Keratinocyte (primary cell): Measurements from ENCODE around the gene CAMKMT. TPM values are rescaled to one million over a fixed set of nuclear protein-coding genes. Genes with fewer than 3 reads are reported as not detected.

Experiments used
- DNase-seq: peaks from one replicate; pipeline ENCODE4 v3.0.0-alpha.2; 2011; ENCODE audit warnings: low read depth, missing footprints, low spot score
- FAIRE-seq: peaks from 2 replicates; lab custom pipeline; 2011; peaks lifted over from hg19 to GRCh38; lab: Jason Lieb, UNC
- H2AFZ ChIP-seq: 2 replicates; pipeline ENCODE4 v1.6.0; 2012; ENCODE audit warnings: low read length, control low read depth, inconsistent platforms; ENCODE audit not compliant: control insufficient read depth
- H3K27ac ChIP-seq: 2 replicates; pipeline ENCODE4 v1.5.1; 2011; ENCODE audit warnings: low read length; ENCODE audit not compliant: control insufficient read depth, insufficient read depth
- H3K27me3 ChIP-seq: 3 replicates; pipeline ENCODE4 v1.6.0; 2011; ENCODE audit warnings: low read length; ENCODE audit not compliant: control insufficient read depth, insufficient read depth; ENCODE audit errors: extremely low read depth
- H3K36me3 ChIP-seq, 2 experiments: 2 replicates in 1 of 2; 3 replicates in 1 of 2; pipeline ENCODE4 v1.5.1; 2011; ENCODE audit warnings: low read length in 2 of 2, mild to moderate bottlenecking in 1 of 2; ENCODE audit not compliant: control insufficient read depth in 2 of 2, insufficient read depth in 2 of 2; ENCODE audit errors: extremely low read depth in 1 of 2
- H3K4me1 ChIP-seq: 3 replicates; pipeline ENCODE4 v1.5.1; 2011; ENCODE audit warnings: low read length; ENCODE audit not compliant: control insufficient read depth, insufficient read depth; ENCODE audit errors: extremely low read depth
- H3K4me2 ChIP-seq: 3 replicates; pipeline ENCODE4 v1.6.0; 2011; ENCODE audit warnings: low read depth, low read length; ENCODE audit not compliant: control insufficient read depth, insufficient read depth; ENCODE audit errors: extremely low read depth
- H3K4me3 ChIP-seq, 3 experiments: fragments of 200-600 bp in 1 of 3; sonication (generic) in 1 of 3; 2 replicates in 2 of 3; 3 replicates in 1 of 3; pipeline ENCODE4 v1.5.1; 2011 to 2016; ENCODE audit warnings: low read length in 3 of 3, mild to moderate bottlenecking in 3 of 3, control low read depth in 2 of 3, inconsistent platforms in 1 of 3, low read depth in 1 of 3, mixed read lengths in 1 of 3, mixed run types in 1 of 3, moderate library complexity in 1 of 3; ENCODE audit not compliant: control insufficient read depth in 2 of 3, insufficient read depth in 2 of 3; ENCODE audit errors: extremely low read depth in 1 of 3
- H3K79me2 ChIP-seq: 2 replicates; pipeline ENCODE4 v1.6.0; 2012; ENCODE audit warnings: low read length; ENCODE audit not compliant: control insufficient read depth, insufficient read depth
- H3K9ac ChIP-seq: 3 replicates; pipeline ENCODE4 v1.6.0; 2011; ENCODE audit warnings: low read length; ENCODE audit not compliant: control insufficient read depth, insufficient read depth; ENCODE audit errors: extremely low read depth
- H3K9me1 ChIP-seq: 3 replicates; pipeline ENCODE4 v1.6.0; 2011; ENCODE audit warnings: low read length; ENCODE audit not compliant: control insufficient read depth, insufficient read depth; ENCODE audit errors: extremely low read depth
- H3K9me3 ChIP-seq: 2 replicates; pipeline ENCODE4 v1.5.1; 2012; ENCODE audit warnings: low read depth, low read length; ENCODE audit not compliant: control insufficient read depth
- H4K20me1 ChIP-seq: 3 replicates; pipeline ENCODE4 v1.6.0; 2011; ENCODE audit warnings: low read length; ENCODE audit not compliant: control insufficient read depth, insufficient read depth; ENCODE audit errors: extremely low read depth
- EZH2 ChIP-seq: IDR thresholded peaks from one replicate; pipeline ENCODE4 v1.6.1; 2012; ENCODE audit warnings: inconsistent platforms, mild to moderate bottlenecking, low read length, moderate library complexity
- dilution Hi-C: fragments of 300-500 bp; cut with MboI; formaldehyde crosslinking; loops from one replicate; pipeline ENCODE4 v1.7.0; 2020; ENCODE audit warnings: low sequenced_read_pairs; ENCODE audit not compliant: extremely low pct_ligation_motif_present
- polyA plus RNA-seq, 5 experiments: library from polyadenylated mRNA; depleted of rRNA in 3 of 5; stranded (reverse) in 3 of 5; stranded (forward) in 1 of 5; unstranded in 1 of 5; fragments of >200 nt; gene quantifications; 1 replicate in 1 of 5; 2 replicates in 3 of 5; 3 replicates in 1 of 5; pipeline versions ENCODE4 v1.2.1 to v1.2.3, GENCODE V29; 2011 to 2012; ENCODE audit warnings: missing spikeins in 2 of 5, low read depth in 1 of 5, low replicate concordance in 1 of 5
- TF ChIP-seq, protein P1 (sequence below), 3 experiments: IDR thresholded peaks in 1 of 3; conservative IDR thresholded peaks in 1 of 3; optimal IDR thresholded peaks in 1 of 3; 2 replicates in 2 of 3; 3 replicates in 1 of 3; pipeline versions ENCODE3 to v1.5.1; 2011; ENCODE audit warnings: low read length in 3 of 3, mild to moderate bottlenecking in 3 of 3, moderate library complexity in 2 of 3, control low read depth in 1 of 3, inconsistent platforms in 1 of 3; ENCODE audit not compliant: insufficient read depth in 2 of 3; ENCODE audit errors: extremely low read depth in 1 of 3

The CAMKMT gene
- polyA plus RNA-seq, 1 donor (not counting 4 experiments of a cell fraction or from before 2014, with no cell fraction given), result 9.9 TPM

DNA sequence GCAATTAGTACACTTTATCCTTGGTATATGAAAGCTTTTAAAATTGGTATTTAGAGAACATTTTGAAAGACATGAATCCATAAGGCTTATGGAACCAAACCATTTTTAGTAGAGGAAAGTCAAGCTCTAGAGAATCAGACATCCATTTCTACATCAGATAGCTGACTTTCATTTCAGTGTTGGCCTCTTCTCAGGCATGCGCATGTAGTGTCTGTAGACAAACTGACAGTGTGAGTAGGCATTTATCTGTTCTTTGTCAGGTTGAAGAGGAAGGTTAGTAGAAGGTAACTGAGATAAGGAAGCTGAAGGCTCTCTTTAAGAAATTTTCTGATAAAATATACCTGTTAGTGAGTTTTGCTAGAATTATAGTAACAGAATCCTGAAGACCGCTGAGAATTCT, 357.8 kb downstream of the CAMKMT start:
- TF ChIP-seq, protein P1, sequence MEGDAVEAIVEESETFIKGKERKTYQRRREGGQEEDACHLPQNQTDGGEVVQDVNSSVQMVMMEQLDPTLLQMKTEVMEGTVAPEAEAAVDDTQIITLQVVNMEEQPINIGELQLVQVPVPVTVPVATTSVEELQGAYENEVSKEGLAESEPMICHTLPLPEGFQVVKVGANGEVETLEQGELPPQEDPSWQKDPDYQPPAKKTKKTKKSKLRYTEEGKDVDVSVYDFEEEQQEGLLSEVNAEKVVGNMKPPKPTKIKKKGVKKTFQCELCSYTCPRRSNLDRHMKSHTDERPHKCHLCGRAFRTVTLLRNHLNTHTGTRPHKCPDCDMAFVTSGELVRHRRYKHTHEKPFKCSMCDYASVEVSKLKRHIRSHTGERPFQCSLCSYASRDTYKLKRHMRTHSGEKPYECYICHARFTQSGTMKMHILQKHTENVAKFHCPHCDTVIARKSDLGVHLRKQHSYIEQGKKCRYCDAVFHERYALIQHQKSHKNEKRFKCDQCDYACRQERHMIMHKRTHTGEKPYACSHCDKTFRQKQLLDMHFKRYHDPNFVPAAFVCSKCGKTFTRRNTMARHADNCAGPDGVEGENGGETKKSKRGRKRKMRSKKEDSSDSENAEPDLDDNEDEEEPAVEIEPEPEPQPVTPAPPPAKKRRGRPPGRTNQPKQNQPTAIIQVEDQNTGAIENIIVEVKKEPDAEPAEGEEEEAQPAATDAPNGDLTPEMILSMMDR (optimal IDR thresholded peaks at IDR 0.05 in 1 of 3, IDR thresholded peaks at IDR 0.05 in 1 of 3, conservative IDR thresholded peaks at IDR 0.05 in 1 of 3; ENCODE audit: extremely low read depth in 1 of 3, insufficient read depth in 2 of 3, low read length in 3 of 3), result no peak
- no peaks in the 10 kb centered on the region for H3K27me3 ChIP-seq
- dilution Hi-C loops, result no loop called here

DNA sequence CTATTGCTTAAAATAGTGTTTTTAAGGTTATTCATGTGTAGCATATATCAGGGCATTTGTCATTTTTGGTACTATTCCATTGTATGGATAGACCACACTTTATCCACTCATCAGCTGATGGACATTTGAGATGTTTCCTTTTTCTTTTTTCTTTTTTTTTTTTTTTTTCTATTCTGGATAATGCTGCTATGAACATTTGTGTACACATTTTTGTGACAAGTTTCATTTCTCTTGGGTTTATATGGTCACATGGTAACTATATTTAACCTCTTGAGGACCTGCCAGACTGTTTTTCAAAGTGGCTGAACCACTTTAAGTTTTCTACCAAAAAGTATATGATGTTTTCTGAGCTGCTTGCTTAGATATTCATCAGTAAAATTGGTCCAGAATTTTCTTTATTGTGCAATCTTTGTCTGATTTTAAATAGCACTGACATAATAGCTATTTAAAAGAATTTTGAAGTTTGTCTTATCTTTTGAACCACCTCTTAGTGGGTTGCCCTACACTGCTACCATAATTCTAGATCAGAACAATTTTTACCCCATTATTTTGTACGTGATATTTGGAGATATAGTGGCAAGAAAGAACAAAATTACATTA, 360.4 kb downstream of the CAMKMT start:
- no peaks in the 10 kb centered on the region for H3K36me3 ChIP-seq
- no peaks in the 10 kb centered on the region for H3K9me3 ChIP-seq
- no peak overlapping the region for H3K27ac ChIP-seq
- H4K20me1 ChIP-seq, result no peaks in the 10 kb centered on the region
- no peaks in the 10 kb centered on the region for H3K9me1 ChIP-seq
- DNase-seq (no peak), FAIRE-seq (no peak)
- H3K27me3 ChIP-seq, result no peaks in the 10 kb centered on the region
- no peak overlapping the region for H3K9ac ChIP-seq
- H3K4me1 ChIP-seq, result no peaks in the 10 kb centered on the region
- H3K79me2 ChIP-seq, result no peaks in the 10 kb centered on the region
- H2AFZ ChIP-seq, result no peak overlapping the region
- no peak overlapping the region for H3K4me3 ChIP-seq
- TF ChIP-seq, protein P1 (optimal IDR thresholded peaks at IDR 0.05 in 1 of 3, IDR thresholded peaks at IDR 0.05 in 1 of 3, conservative IDR thresholded peaks at IDR 0.05 in 1 of 3; ENCODE audit: extremely low read depth in 1 of 3, insufficient read depth in 2 of 3, low read length in 3 of 3), result no peak
- TF ChIP-seq EZH2, result no peak
- H3K4me2 ChIP-seq, result no peak overlapping the region
- dilution Hi-C loops, result no loop called here

More for the DNA sequence above, 357.8 kb downstream of the CAMKMT start:
- no peak overlapping the region for H3K4me2 ChIP-seq
- H3K9me1 ChIP-seq, result no peaks in the 10 kb centered on the region
- no peak overlapping the region for H2AFZ ChIP-seq
- no peaks in the 10 kb centered on the region for H3K36me3 ChIP-seq
- H3K9me3 ChIP-seq, result no peaks in the 10 kb centered on the region
- no peak overlapping the region for H3K4me3 ChIP-seq
- FAIRE-seq, result no peak
- no peak for DNase-seq
- no peak overlapping the region for H3K9ac ChIP-seq
- H3K27ac ChIP-seq, result no peak overlapping the region
- no peaks in the 10 kb centered on the region for H4K20me1 ChIP-seq
- H3K79me2 ChIP-seq, result no peaks in the 10 kb centered on the region
- no peaks in the 10 kb centered on the region for H3K4me1 ChIP-seq
